GM19328 (cell line): ENCODE measurements around the gene SET.

Experiments used
- ATAC-seq: cut with Tn5 transposase; IDR thresholded peaks from one replicate; pipeline ENCODE4 v1.9.1; 2021; ENCODE audit warnings: mild to moderate bottlenecking, moderate library complexity; ENCODE audit not compliant: unreplicated experiment

The SET gene

DNA sequence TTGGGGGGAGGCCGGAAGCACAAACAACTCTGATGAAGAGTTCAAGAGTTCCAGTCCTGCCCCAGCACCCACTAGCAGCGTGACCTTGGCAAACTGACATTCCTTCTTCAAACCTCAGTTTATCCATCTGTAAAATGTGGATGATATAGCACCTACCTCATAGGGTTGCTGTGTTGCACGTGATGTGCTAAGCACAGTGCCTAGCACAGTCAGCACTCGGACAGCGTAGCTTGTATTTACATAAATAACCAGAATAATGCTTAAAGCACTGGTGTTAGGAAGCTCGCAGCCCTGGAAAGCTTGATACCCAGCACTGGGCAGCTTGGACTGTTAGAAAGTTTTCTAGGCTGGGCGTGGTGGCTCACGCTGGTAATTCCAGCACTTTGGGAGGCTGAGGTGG, 18.4 kb downstream of the SET start:
- ATAC-seq: no peak

DNA sequence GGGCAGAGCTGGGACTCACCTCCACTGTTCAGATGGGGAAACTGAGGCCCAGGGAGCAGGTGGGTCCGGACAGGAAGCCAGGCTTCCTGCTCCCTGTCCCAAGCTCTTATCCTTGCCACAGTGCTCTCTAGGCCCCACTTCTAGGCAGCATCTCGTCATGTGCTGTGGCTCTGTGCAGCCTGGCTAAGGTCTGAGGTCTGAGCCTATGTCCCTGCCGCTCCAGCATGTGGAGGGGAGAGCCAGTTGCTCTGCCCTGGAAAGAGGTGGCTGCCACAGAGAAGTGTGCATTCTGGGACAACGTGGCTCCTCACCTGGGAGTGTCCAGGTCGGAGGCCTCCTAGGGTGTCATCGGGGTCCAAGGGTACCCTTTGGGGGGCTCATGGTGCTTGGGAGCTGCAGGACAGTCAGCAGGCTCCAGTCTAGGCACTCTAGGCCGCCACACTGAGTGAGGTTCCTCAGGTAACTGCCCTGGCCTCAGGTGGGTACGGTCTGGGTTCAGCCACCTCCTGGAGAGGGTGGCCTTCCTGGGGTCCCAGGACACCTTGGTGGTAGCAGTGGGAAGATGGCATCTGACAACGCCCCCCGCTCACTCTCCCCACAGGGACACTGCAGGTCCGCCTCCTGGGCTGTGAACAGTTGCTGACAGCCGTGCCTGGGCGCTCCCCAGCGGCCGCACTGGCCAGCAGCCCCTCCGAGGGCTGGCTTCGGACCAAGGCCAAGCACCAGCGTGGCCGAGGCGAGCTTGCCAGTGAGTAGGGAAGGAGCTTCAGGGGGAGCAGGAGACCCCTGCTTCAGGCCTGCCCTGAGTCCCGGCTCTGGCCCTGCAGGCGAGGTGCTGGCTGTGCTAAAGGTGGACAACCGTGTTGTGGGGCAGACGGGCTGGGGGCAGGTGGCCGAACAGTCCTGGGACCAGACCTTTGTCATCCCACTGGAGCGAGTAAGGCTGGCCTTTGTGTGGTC, 23.7 kb downstream of the SET start:
- ATAC-seq: no peak

DNA sequence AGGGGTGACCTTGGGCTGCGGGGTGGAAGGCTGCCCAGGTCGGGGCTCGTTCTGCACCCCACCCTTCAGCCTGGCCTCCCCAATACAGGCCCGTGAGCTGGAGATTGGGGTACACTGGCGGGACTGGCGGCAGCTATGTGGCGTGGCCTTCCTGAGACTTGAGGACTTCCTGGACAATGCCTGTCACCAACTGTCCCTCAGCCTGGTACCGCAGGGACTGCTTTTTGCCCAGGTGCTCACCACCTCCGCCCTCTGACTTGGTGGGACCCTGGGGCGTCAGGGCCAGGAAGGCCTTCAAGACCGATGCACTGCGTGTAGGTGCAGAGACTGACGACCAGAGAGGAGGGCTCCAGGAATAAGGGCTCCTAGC, 24.4 kb downstream of the SET start:
- no peak for ATAC-seq

DNA sequence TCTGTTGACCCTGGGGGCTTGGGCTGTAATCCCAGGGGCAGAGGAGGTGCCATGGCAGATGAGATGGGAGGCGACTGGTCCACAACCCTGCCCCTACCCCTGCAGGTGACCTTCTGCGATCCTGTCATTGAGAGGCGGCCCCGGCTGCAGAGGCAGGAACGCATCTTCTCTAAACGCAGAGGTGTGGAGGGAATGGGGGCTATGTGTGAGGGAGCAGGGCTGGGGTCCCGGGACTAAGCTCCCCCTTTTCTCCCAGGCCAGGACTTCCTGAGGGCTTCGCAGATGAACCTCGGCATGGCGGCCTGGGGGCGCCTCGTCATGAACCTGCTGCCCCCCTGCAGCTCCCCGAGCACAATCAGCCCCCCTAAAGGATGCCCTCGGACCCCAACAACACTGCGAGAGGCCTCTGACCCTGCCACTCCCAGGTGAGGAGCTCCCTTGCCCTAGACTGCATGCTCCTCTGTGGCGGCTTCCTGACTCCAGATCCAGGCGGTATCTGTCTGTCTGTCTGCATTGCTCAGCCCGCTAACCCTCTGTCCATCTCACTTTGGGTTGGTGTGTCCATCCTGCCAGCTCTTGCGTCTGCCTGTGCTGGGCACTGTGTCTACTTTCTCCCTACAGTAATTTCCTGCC, 25.0 kb downstream of the SET start:
- ATAC-seq: no peak

DNA sequence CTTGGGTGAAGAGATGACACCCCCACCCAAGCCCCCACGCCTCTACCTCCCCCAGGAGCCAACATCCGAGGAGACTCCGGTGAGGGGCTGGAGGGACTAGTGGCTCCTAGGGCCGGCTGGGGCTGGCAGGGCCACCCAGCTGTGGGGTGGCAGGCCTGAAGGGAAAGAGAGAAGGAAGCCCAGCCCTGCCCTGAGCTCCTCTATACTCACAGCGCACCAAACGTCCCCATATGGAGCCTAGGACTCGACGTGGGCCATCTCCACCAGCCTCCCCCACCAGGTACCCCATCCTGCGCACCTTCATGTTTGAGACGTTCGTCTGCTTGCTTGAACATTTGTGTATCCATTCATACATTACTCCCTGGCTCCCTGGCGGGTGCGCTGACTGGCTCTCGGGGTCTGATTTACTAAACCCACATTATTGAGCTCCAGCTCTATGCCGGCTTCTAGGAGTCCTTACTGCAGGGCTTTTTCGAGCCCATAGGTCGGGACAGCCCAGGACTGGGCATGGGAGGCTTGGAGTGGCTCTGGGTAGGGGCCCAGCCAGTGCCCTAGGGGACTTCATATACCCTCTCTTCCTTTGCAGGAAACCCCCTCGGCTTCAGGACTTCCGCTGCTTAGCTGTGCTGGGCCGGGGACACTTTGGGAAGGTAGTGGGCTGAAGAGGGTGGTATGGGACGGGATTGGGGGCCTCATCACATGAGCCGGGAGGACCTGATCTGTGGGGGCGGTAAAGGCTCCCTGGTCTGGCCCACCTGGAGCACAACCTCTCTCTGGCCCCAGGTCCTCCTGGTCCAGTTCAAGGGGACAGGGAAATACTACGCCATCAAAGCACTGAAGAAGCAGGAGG, 25.8 kb downstream of the SET start:
- no peak for ATAC-seq

DNA sequence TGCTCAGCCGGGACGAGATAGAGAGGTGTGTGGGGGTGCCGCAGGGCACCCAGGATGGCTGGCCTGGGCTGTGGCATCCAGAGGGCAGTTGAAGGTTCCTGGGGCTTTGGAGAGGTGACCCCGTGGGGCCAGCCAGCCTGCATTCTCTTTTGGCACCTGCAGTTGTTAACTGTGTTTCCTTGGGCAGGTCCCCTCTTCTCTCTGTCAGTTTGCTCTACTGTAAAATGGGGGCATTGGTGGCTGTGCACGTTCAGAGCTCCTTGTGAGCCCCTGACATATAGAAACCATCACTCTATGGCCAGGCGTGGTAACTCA, 26.4 kb downstream of the SET start:
- no peak for ATAC-seq

DNA sequence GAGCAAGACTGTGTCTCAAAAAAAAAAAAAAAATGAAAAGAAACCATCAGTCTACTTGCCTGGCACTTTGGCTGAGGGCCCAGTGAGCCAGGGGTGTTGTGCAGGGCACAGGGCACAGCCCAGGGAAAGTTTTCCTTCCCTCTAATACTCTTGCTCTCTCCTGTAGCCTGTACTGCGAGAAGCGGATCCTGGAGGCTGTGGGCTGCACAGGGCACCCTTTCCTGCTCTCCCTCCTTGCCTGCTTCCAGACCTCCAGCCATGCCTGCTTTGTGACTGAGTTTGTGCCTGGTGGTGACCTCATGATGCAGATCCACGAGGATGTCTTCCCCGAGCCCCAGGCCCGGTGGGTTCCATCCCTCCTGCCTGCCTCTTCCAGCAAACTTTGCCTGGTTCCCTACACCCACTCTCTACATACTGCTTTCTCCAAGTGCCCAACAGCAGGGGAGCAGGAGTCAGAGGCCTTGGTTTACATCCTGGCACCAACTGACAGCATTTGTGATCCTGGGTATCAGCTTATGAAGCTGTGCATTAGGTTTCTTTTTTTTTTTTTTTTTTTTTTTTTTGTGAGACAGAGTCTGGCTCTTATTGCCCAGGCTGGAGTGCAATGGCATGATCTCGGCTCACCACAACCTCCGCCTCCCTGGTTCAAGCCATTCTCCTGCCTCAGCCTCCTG, 27.7 kb downstream of the SET start:
- no peak for ATAC-seq

DNA sequence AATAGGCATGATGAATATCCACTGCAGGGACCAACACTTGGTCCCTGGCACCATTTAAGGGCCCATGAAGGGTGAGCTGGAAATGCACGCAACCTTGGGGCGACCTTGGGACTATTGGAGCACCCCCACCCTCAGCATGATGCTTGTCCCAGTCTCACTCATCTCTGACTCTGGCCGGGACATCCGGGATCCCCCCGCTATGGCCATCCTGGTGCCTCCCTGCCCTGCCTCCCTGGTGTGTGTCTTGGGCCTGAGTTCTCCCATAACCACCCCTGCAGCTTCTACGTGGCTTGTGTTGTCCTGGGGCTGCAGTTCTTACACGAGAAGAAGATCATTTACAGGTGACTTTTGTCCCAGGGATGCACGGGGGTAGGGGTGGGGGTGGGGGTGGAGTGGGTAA, 29.0 kb downstream of the SET start:
- ATAC-seq: no peak

DNA sequence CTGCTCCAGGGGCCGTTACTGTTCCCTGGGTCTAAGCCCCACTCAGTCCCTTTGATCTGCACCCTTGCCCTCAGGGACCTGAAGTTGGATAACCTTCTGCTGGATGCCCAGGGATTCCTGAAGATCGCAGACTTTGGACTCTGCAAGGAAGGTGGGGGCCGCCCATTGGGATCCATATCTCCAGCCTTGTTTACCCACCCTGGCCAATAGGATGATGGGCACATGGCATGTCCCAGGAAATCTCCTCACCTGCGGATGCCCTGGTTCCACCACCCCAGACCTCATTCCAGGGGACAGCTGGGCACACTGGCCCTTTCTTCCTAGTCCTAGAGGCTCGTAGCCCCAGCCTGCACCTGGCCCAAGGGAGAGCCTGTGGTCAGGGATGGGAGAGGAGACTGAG, 29.5 kb downstream of the SET start:
- ATAC-seq: no peak

DNA sequence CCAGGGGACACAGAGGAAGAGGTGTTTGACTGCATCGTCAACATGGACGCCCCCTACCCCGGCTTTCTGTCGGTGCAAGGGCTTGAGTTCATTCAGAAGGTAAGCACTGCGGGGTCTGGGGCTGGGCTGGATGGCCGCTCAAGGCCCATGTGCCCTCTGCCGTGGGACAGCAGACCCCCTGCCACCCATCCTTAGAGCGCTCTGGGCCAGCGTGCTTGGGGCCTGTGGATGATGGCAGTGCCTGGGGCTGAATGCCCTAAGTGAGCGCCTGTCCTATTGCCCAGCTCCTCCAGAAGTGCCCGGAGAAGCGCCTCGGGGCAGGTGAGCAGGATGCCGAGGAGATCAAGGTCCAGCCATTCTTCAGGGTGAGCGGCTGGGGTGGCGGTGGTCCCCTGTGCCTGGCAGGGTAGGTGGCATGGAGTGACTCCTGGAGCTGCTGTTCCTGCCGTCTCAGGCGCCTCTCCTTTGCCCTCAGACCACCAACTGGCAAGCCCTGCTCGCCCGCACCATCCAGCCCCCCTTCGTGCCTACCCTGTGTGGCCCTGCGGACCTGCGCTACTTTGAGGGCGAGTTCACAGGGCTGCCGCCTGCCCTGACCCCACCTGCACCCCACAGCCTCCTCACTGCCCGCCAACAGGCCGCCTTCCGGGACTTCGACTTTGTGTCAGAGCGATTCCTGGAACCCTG, 31.0 kb downstream of the SET start:
- ATAC-seq: no peak

DNA sequence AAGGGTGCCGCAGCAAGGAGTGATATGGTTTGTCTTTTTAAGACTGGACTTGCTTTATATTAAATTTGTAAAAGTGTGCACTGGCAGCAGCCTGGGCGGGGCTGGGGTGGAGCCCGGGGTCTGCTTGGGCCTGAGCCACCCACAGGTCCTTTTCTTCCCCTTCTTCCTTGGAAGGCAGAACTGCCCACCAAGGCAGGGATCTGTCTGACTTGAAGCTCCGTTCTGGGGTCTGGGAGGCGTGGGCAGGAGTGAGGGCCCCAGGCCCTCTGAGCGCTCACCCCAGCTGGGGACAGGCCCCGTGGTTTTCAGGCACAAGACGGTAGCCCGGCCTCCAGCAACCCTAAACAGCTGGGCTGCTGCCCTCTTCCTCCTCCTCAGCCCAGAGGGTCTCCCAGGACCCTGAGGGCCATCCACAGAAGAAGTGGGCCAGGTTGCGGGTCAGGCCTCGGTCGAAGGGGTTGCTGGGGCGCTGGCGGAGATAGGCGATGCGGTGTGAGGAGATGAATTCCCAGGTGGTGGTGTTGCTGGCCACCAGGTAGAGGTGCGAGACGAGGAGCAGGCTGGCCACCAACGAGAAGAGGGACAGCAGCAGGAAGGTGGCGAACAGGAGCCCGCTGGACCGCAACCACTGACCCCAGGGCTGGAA, 31.9 kb downstream of the SET start:
- ATAC-seq: no peak

DNA sequence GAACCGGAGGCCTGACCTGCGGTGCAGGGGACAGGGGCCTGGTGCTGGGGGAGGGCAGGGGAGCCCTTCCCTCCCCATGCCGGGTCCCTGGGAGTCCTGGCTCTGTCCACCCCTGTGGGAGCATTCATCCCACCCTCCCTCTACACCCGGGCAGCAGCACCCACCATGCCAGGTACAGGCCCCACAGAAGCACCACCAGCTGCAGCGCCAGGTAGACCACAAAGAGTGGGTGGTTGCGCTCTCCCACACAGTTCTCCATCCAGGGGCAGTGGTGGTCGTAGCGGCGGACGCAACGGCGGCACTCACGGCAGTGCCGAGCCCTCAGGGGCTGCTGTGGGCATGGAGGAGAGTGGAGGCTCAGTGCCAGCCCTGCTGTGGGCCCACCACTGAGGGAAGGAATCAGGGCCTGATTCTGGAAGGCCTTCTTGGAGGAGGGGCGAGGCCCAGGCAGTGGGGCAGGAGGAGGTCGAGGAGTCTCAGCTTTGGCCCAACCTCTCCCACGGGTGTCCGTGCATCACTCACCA, 32.5 kb downstream of the SET start:
- ATAC-seq: no peak

DNA sequence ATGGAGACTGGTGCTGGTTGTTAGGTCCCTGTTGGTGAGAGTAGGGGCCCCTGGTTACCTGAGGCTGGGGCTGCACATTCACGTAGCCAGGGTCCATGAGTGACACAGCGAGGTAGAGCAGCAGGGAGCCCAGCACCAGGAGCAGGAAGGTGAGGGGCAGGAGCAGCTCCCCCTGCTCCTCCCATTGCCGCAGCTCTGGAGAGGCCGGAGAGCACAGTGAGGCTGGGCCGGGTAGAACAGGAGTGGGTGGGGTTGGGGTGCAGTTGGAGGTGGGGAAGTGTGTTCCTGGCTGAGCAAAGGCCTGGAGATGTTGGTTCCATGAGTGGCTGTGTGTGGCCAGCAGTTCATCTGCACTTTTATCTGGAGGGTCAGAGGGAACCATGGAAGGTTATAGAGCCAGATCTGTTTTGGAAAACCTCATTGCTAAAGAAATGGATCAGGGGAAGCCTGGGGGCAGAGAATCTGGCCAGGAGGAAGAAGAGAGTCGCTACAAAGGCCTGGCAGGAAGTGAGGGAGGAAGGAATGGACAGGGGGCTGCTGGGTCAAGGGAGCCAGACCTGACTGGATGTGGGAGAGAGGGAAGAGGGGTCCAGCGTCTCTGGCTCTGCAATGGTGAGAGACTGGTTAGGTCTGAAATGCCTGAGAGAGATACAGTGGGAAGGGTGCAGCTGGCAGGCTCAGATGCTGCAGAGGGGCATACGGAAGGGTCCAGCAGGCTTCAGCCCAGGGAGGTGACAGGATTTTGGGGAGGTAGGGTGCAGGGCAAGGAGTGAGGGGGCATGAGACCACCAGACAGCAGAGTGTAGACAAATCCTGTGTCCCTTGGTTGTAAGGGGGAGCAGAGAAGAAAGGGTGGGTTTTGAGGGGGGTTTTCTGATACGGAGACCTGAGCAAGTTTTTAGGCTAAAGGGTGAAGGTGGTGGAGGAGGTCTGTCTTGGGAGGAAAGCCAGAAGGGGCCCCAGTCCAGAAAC, 33.6 kb downstream of the SET start:
- ATAC-seq: no peak

DNA sequence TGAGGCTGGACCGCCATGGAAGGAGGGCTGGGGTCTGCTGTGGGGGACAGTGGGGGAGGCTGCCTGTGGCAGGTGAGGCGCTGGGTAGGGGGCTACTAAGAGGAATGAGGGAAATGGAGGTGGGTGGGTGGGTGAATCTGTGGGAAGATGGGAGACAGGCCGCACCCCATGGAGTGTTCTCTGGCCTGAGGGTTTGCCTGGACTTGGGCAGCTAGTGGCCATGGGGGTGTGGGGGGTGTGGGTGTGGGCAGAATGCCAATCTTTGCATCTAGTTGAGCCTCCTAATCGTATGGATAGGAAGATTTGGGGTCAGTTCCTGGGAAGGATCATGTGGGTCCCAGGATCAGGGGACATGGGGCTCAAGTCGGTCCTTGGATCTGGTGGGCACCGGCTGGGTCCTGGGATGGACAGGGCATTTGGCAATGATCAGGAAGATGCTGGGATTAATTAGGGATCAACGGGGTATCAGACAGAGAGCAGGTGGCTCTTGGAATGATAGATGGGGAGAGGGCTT, 34.4 kb downstream of the SET start:
- ATAC-seq: no peak

DNA sequence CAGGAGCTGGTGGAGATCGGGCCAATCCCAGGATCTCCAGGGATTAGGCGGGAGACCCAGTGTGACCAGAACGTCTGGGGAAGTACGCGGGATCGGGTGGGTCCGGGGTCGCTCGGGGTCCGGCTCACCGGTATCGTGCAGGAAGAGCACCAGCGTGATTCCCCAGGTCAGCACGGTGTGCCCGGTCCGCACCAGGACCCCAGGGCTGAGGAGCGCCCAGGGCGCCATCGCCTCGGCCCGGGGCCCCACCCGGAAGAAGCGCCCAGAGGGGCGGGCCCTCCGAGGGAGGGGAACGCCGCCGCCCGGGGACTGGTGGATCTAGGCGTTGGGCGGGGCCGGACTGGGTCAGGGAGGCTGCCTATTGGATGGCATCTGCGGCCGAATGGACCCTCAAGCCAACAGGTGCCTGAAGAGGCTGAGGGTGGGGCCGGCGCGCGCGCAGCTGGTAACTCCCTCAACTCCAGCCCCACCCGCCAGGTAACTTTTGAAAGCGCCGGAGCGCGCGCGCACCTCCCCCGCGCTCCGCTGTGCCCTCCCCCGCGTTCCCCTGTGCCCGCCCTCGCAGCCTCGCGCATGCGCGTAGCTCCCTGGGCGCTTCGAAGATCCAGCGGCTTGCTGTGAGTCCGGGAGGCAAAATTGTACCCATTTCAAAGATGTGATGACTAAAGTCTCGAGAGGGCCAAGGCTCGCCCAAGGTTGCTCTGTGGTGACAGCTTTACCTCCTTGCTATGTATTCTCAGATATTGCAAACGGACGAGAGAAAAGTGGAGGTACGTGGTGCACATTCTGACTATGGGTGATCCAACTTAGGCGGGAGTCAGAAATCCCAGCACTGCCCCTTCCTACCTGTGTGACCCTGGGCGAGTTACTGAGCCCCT, 35.1 kb downstream of the SET start, which contains the start of gene ZDHHC12:
TSS of gene ZDHHC12 (minus strand) at position 262 of the 878 bp plus-strand sequence. CDS start at position 228, 34 bp downstream.
- ATAC-seq: peak; percentile 93

DNA sequence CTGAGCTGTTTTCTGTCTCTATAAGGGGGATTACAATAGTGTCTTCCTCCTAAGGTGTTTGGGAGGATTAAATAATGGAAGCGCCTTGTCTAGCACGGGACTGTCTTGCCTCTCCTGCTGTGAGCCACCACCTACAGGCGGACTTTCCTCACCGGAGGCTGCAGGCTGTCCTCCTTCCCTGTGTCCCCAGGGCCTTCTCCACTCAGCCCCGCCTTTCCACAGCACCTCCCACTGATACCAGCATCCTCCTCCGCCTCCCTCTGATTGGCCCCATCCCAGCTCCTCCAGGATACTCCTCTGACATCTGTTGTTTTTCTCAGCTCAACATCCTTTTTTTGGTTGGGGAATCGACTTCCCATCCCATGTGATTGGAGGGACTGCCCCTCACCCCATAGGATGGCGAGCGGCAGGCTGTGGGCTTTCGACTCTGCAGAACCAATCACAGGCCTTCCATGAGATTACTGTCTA, 35.8 kb downstream of the SET start:
- ATAC-seq: no peak

DNA sequence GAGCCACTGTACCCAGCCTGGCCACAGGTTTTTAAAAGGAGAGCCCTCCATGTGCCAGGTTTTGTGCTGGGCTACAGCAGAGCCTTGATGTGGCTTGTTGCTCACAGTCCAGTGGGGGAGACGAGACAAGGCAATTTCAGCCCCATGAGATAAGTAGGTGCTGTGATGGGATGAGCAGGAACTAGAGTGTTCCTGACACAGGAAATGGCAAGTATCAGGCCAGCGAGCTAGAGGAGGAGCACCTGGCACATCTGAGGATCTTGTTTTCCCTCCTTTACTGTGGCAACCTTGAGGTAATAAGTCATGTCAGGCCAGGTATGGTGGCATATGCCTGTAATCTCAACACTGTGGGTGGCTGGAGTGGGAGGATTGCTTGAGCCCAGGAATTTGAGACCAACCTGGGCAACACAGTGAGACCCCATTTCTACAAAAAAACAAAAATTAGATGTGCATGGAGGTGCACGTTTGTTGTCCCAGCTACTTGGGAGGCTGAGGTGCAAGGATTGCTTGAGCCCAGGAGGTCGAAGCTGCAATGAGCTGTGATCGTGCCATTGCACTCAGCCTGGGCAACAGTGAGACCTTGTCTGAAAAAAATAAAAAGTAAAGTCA, 38.7 kb downstream of the SET start:
- ATAC-seq: no peak
